Ascending aorta (tissue), 2 donors: Measurements from ENCODE around the gene SPACA4. TPM values are rescaled to one million over a fixed set of nuclear protein-coding genes. Genes with fewer than 3 reads are reported as not detected.

Experiments
- DNase-seq, 2 donors: peaks; one replicate each; pipeline ENCODE4 v3.0.0-alpha.2; 2019; ENCODE audit warnings: low spot score in 2 of 2
- H3K27ac ChIP-seq, 2 donors: fragments of 200-600 bp; sonication (generic); one replicate each; pipeline ENCODE4 v1.5.1; 2016 to 2017; ENCODE audit warnings: mild to moderate bottlenecking in 1 of 2
- H3K27me3 ChIP-seq: fragments of 200-600 bp; sonication (generic); one replicate; pipeline ENCODE4 v1.5.1; 2017
- H3K36me3 ChIP-seq, 2 donors: fragments of 200-600 bp; sonication (generic); one replicate each; pipeline ENCODE4 v1.5.1; 2016
- H3K4me1 ChIP-seq, 2 donors: fragments of 200-600 bp; sonication (generic); one replicate each; pipeline ENCODE4 v1.5.1; 2016 to 2017; ENCODE audit warnings: mild to moderate bottlenecking in 1 of 2
- H3K4me3 ChIP-seq, 2 donors: fragments of 200-600 bp; sonication (generic); one replicate each; pipeline ENCODE4 v1.5.1; 2016 to 2017; ENCODE audit warnings: mild to moderate bottlenecking in 1 of 2
- H3K9me3 ChIP-seq, 2 donors: fragments of 200-600 bp; sonication (generic); one replicate each; pipeline ENCODE4 v1.5.1; 2016
- intact Hi-C: fragments of 100-400 bp; cut with DNase I; formaldehyde crosslinking; loops from one replicate; pipeline ENCODE4 v1.15.1; 2023
- total RNA-seq: library from RNA; depleted of rRNA; stranded (reverse); fragments of >200 nt; gene quantifications from one replicate; pipeline ENCODE4 v1.1.0, GENCODE V29; 2016
- TF ChIP-seq, protein P1 (sequence below), 3 experiments: fragments of 200-600 bp in 2 of 3; fragments of 450-650 bp in 1 of 3; sonication (generic) in 2 of 3; IDR thresholded peaks; one replicate each; pipeline ENCODE4 v1.5.1; 2016 to 2019; ENCODE audit warnings: antibody characterized with exemption in 3 of 3, mild to moderate bottlenecking in 1 of 3, moderate library complexity in 1 of 3

Gene SPACA4
- total RNA-seq, 1 donor from 2014 or later, result not detected

GRCh38 chr19:48642862-48643261 is 36.3 kb downstream of the SPACA4 start:
- intact Hi-C loops, result loop anchor here (10.0 kb wide), 1 partner anchor 142 kb away; no protein-coding TSS in a partner anchor
- Histone ChIP-seq H3K27me3 (no peaks in the 10 kb centered on the region), H3K36me3 (no peaks in the 10 kb centered on the region), H3K9me3 (no peaks in the 10 kb centered on the region), H3K4me3 (no peak overlapping the region), H3K4me1 (peaks cover 0 to 28% of the 10 kb centered on the region in 2 donors), H3K27ac (no peak overlapping the region)
- DNase-seq, result no peak
- TF ChIP-seq, protein P1, sequence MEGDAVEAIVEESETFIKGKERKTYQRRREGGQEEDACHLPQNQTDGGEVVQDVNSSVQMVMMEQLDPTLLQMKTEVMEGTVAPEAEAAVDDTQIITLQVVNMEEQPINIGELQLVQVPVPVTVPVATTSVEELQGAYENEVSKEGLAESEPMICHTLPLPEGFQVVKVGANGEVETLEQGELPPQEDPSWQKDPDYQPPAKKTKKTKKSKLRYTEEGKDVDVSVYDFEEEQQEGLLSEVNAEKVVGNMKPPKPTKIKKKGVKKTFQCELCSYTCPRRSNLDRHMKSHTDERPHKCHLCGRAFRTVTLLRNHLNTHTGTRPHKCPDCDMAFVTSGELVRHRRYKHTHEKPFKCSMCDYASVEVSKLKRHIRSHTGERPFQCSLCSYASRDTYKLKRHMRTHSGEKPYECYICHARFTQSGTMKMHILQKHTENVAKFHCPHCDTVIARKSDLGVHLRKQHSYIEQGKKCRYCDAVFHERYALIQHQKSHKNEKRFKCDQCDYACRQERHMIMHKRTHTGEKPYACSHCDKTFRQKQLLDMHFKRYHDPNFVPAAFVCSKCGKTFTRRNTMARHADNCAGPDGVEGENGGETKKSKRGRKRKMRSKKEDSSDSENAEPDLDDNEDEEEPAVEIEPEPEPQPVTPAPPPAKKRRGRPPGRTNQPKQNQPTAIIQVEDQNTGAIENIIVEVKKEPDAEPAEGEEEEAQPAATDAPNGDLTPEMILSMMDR (IDR thresholded peaks at IDR 0.05), result no peak

DNA sequence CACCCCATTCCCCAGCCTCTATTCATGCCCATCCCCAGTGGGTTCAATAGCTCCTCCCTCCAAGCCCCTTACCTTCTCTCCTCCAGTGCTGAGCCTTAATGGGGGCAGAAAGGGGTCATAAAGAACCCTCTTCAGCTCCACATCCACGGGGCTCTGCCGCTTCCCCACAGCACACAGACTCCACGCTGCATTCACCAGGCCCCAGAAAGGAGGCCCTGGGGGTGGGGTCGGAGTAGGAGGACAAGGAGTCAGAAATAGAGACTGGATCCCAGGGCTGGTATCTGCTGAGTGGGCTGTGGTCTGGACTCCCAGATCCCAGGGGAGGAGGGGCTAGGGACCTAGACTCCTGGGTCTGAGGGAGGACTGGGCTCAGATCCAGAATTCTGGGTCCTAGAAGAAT is 37.8 kb downstream of the SPACA4 start:
- no peaks in the 10 kb centered on the region for H3K36me3 ChIP-seq
- H3K27ac ChIP-seq, result no peak overlapping the region
- H3K4me3 ChIP-seq, result peak overlapping the region; percentile 55 to 76
- no peaks in the 10 kb centered on the region for H3K9me3 ChIP-seq
- H3K4me1 ChIP-seq, result peaks cover 0 to 21% of the 10 kb centered on the region in 2 donors
- intact Hi-C loops, result loop anchor here (10.0 kb wide), 1 partner anchor 140 kb away; no protein-coding TSS in a partner anchor
- no peak for DNase-seq
- no peaks in the 10 kb centered on the region for H3K27me3 ChIP-seq
- TF ChIP-seq, protein P1 (IDR thresholded peaks at IDR 0.05), result no peak

DNA sequence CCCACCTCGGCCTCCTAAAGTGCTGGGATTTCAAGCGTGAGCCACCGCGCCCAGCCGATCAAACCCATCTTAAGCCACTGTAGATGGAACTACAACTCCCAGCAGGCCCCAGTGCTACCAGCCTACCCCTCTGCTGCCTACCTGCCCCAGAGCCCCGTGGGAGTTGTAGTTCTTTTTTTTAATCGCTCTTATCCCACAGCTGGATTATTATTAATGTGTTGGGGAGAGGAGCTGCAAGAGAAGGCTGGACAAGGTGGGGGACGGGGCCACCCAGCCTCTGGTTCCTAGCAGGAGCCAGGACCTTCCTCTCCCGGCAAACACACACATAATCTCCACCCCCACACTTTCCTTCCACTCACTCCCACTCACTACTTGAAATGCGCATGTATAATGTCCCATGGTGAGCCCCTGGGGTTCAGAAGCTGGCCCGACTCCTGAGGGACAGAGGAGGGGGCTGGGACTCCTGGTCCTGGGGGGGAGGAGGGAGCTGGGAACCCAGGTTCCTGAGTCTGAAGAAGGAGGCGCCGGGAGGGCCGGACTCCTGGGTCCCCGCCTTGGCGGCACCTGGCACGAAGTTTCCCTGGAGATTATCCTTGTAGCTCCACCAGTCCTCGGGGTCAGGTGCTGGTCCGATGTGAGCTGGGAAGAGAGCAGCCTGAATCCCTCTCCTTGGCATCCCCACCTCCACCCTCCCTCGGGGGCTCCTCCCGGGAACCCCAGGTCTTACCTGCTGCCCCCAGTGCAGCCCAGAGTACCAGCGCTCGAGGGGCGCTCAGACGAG is 38.5 kb downstream of the SPACA4 start:
- intact Hi-C loops, result loop anchor here (5.0 to 10.0 kb wide), 2 partner anchors 92 to 140 kb away; no protein-coding TSS in a partner anchor
- peak in 1 of 2 donors; percentile 91 for DNase-seq

DNA sequence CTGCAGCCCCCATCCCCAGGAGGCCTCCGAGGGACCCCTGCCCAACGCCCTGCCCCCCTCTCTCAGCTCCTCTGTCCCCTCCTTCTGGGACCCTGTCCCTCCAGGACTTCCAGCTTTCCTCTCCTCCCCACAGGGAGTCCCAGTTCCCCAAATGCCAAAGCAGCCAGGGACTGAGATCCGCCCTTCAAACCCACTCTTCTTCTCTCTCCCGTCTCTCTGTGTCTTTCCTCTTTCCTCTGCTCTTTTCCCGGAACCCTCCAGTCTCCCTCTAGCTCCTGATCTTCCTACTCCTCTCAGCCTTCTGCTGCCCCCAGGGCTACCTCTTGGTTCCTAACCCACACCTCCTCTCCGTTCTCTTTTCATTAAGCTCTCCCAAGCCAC is 39.1 kb downstream of the SPACA4 start:
- DNase-seq, result no peak
- intact Hi-C loops, result loop anchor here (5.0 to 10.0 kb wide), 2 partner anchors 92 to 139 kb away; no protein-coding TSS in a partner anchor
- H3K27ac ChIP-seq, result peak overlapping the region; percentile 82 to 95
- no peaks in the 10 kb centered on the region for H3K27me3 ChIP-seq
- H3K36me3 ChIP-seq, result no peaks in the 10 kb centered on the region
- peaks cover 0 to 21% of the 10 kb centered on the region in 2 donors for H3K4me1 ChIP-seq
- H3K4me3 ChIP-seq, result peak overlapping the region; percentile 55 to 76
- TF ChIP-seq, protein P1 (IDR thresholded peaks at IDR 0.05), result no peak
- no peaks in the 10 kb centered on the region for H3K9me3 ChIP-seq

More for the DNA sequence above, 38.5 kb downstream of the SPACA4 start:
- peak overlapping the region; percentile 82 to 95 for H3K27ac ChIP-seq
- no peaks in the 10 kb centered on the region for H3K36me3 ChIP-seq
- TF ChIP-seq, protein P1 (IDR thresholded peaks at IDR 0.05), result no peak
- H3K4me1 ChIP-seq, result peaks cover 0 to 21% of the 10 kb centered on the region in 2 donors
- H3K4me3 ChIP-seq, result peak overlapping the region; percentile 55 to 76
- H3K27me3 ChIP-seq, result no peaks in the 10 kb centered on the region
- H3K9me3 ChIP-seq, result no peaks in the 10 kb centered on the region

- H3K9me3 ChIP-seq, result no peaks in the 10 kb centered on the region
- peak within 1 kb of the TSS; percentile 82 to 95 for H3K27ac ChIP-seq
- TF ChIP-seq, protein P1 (IDR thresholded peaks at IDR 0.05), result peak; percentile 91 to 98 (median 96)
These were observed 39.6 kb downstream of the SPACA4 start, which contains the start of gene CA11 for GRCh38 chr19:48646001-48646721. CA11 (minus strand) TSS chr19:48646187; CDS start chr19:48645632, 555 bp downstream.

More at GRCh38 chr19:48646001-48646721, 39.6 kb downstream of the SPACA4 start, which contains the start of gene CA11:
- peak; percentile 58 to 94 for DNase-seq
- intact Hi-C loops, result loop anchor here (1.0 to 10.0 kb wide), 5 partner anchors 29 to 191 kb away; partner anchors contain the start of gene HSD17B14
- H3K27me3 ChIP-seq, result no peaks in the 10 kb centered on the region
- peaks cover 0 to 21% of the 10 kb centered on the region in 2 donors for H3K4me1 ChIP-seq
- H3K36me3 ChIP-seq, result no peaks in the 10 kb centered on the region
- peak within 1 kb of the TSS; percentile 55 to 76 for H3K4me3 ChIP-seq
